ENCODE data around the gene GFRA4.

GRCh38 chr20:3652221-3652620, 11.0 kb downstream of the GFRA4 start:
- TF ChIP-seq EZH2 (IDR thresholded peaks at IDR 0.05; ENCODE audit: borderline replicate concordance, insufficient read depth, low read depth, low read length, poor library complexity, severe bottlenecking), result no peak
- TF ChIP-seq, protein P1, sequence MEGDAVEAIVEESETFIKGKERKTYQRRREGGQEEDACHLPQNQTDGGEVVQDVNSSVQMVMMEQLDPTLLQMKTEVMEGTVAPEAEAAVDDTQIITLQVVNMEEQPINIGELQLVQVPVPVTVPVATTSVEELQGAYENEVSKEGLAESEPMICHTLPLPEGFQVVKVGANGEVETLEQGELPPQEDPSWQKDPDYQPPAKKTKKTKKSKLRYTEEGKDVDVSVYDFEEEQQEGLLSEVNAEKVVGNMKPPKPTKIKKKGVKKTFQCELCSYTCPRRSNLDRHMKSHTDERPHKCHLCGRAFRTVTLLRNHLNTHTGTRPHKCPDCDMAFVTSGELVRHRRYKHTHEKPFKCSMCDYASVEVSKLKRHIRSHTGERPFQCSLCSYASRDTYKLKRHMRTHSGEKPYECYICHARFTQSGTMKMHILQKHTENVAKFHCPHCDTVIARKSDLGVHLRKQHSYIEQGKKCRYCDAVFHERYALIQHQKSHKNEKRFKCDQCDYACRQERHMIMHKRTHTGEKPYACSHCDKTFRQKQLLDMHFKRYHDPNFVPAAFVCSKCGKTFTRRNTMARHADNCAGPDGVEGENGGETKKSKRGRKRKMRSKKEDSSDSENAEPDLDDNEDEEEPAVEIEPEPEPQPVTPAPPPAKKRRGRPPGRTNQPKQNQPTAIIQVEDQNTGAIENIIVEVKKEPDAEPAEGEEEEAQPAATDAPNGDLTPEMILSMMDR (IDR thresholded peaks at IDR 0.05), result no peak

Measured in B cell (primary cell).